Transverse colon (tissue), 4 donors: Measurements from ENCODE around the gene NUP62CL.

Source experiments
- CTCF ChIP-seq, 5 experiments: fragments of 200-600 bp in 3 of 5; fragments of 450-650 bp in 2 of 5; sonication (generic) in 3 of 5; IDR thresholded peaks; 1 replicate in 2 of 5; 2 replicates in 3 of 5; pipeline ENCODE4 v1.5.1; 2016 to 2017; ENCODE audit warnings: antibody characterized with exemption in 5 of 5, inconsistent platforms in 3 of 5, mild to moderate bottlenecking in 2 of 5, moderate library complexity in 1 of 5
- EP300 ChIP-seq: sonication (generic); formaldehyde crosslinking; IDR thresholded peaks from one replicate; pipeline ENCODE4 v1.6.1; 2017; ENCODE audit warnings: antibody characterized with exemption, low read depth
- POLR2A ChIP-seq: fragments of 450-650 bp; IDR thresholded peaks from one replicate; pipeline ENCODE4 v1.6.1; 2016; ENCODE audit warnings: antibody characterized with exemption, mild to moderate bottlenecking, moderate library complexity
- POLR2AphosphoS5 ChIP-seq, 3 donors: sonication (generic); formaldehyde crosslinking; IDR thresholded peaks; one replicate each; pipeline ENCODE4 v1.6.1; 2016; ENCODE audit warnings: antibody characterized with exemption in 3 of 3

- no peak for TF ChIP-seq CTCF (IDR thresholded peaks at IDR 0.05)
- TF ChIP-seq EP300, result no peak
- no peak for TF ChIP-seq POLR2A
- TF ChIP-seq POLR2AphosphoS5 (IDR thresholded peaks at IDR 0.05), result no peak
These were observed 8.9 kb downstream of the NUP62CL start for GRCh38 chrX:107197319-107197718.
